Epithelial cell of proximal tubule (primary cell): ENCODE measurements around the gene PTPRN2. TPM values are rescaled to one million over a fixed set of nuclear protein-coding genes. Genes with fewer than 3 reads are reported as not detected.
"Not testable (repeated sequence)": the region's sequence is repeated elsewhere in the genome, so short reads cannot be mapped to it uniquely, and the experiment has no call there.

Experiments used
- DNase-seq: peaks from one replicate; pipeline ENCODE4 v3.0.0-alpha.2; 2011; ENCODE audit warnings: low read depth
- H3K4me3 ChIP-seq: 2 replicates; pipeline ENCODE4 v1.5.1; 2011; ENCODE audit warnings: low read depth, mild to moderate bottlenecking, low read length
- total RNA-seq: library from RNA; depleted of rRNA; stranded (reverse); fragments of >200 nt; gene quantifications from 2 replicates; pipeline ENCODE4 v1.2.3, GENCODE V29; 2015
- TF ChIP-seq, protein P1 (sequence below): conservative IDR thresholded peaks from 2 replicates; pipeline ENCODE4 v1.5.1; 2012; ENCODE audit warnings: low read depth, mild to moderate bottlenecking, low read length

The PTPRN2 gene
- total RNA-seq, 1 donor from 2014 or later: 2.8 TPM

- TF ChIP-seq, protein P1, sequence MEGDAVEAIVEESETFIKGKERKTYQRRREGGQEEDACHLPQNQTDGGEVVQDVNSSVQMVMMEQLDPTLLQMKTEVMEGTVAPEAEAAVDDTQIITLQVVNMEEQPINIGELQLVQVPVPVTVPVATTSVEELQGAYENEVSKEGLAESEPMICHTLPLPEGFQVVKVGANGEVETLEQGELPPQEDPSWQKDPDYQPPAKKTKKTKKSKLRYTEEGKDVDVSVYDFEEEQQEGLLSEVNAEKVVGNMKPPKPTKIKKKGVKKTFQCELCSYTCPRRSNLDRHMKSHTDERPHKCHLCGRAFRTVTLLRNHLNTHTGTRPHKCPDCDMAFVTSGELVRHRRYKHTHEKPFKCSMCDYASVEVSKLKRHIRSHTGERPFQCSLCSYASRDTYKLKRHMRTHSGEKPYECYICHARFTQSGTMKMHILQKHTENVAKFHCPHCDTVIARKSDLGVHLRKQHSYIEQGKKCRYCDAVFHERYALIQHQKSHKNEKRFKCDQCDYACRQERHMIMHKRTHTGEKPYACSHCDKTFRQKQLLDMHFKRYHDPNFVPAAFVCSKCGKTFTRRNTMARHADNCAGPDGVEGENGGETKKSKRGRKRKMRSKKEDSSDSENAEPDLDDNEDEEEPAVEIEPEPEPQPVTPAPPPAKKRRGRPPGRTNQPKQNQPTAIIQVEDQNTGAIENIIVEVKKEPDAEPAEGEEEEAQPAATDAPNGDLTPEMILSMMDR: no peak
- DNase-seq: no peak
- H3K4me3 ChIP-seq: no peak overlapping the region
Observed at GRCh38 chr7:157703131-157703530, 884.5 kb downstream of the PTPRN2 start.

GRCh38 chr7:157702311-157703023 is 885.2 kb downstream of the PTPRN2 start:
- H3K4me3 ChIP-seq: no peak overlapping the region
- no peak for DNase-seq
- TF ChIP-seq, protein P1: no peak

- H3K4me3 ChIP-seq, DNase-seq: not testable (repeated sequence)
Observed at GRCh38 chr7:157701395-157702180, 886.0 kb downstream of the PTPRN2 start.

DNA sequence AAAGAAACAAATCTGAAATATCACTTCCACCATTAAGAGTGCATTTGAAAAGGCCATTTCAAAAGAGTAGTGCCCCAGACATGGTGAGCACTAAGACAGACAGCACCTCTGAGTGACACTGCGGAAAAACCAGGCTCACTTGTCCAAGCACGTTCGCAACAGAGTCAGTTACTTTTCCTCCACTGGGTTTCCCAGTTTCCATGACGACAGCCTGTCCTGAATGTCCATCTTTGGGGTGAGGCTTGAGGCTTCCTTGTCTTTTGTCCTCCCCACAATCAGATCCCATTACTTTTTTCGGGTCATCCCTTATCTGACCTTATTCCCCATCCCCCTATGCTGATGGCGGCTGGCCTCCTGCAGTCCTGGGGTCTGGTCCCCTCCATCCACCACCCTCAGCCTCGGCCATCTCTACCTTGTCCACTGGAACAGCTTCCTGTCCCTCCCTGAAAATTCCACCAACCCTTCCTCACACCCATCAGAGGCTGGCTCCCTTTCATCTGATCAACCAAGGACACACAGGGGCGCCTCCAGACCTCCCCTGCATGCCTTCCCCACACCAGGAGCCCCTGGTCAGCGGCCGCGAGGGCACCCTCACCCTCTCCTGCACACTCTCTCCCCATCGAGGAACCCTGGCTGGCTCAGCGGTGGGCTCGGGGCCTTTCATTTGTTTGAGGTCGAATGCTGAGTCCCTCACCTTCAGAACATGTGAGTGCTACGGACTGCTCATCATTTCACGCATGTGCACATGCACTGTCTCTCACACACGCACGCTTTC is 887.2 kb downstream of the PTPRN2 start:
- no peak overlapping the region for H3K4me3 ChIP-seq
- no peak for DNase-seq
- TF ChIP-seq, protein P1: no peak

- DNase-seq: no peak
- TF ChIP-seq, protein P1: no peak
- no peak overlapping the region for H3K4me3 ChIP-seq
Observed at GRCh38 chr7:157699357-157700013, 888.1 kb downstream of the PTPRN2 start.

DNA sequence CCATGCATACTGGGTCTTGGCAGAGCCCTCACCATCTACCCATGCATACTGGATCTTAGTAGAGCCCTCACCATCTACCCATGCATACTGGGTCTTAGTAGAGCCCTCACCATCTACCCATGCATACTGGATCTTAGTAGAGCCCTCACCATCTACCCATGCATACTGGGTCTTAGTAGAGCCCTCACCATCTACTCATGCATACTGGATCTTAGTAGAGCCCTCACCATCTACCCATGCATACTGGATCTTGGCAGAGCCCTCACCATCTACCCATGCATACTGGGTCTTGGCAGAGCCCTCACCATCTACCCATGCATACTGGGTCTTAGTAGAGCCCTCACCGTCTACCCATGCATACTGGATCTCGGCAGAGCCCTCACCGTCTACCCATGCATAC is 890.3 kb downstream of the PTPRN2 start:
- not testable (repeated sequence) for H3K4me3 ChIP-seq, DNase-seq

- not testable (repeated sequence) for DNase-seq, H3K4me3 ChIP-seq
Observed at GRCh38 chr7:157695609-157696008, 892.0 kb downstream of the PTPRN2 start.

- TF ChIP-seq, protein P1: no peak
- H3K4me3 ChIP-seq: no peak overlapping the region
- DNase-seq: no peak
Observed at GRCh38 chr7:157694376-157694665, 893.3 kb downstream of the PTPRN2 start.
